Measurements from ENCODE around the gene NUB1.

NUB1 gene

GRCh38 chr7:151313857-151314256, 27.8 kb upstream of the NUB1 start:
- DNase-seq, result no peak

DNA sequence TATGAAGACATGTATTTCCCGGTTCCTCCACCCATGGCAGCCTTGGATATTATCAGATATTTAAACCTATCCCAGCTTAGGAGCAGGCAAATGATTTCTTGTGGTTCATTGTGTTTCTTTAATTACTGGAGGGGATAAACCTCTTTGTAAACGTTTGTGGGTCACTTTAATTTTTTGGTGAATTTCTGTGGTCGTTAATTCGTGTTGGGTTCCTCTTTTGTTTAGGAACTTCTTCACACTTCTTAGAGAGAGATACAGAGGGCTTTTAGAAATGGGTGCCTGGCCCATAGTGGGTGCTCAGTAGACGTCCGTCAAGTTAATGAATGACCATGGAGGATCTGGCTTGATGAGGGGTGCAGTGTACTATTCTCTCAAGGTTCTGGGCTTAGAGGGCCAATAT, 27.2 kb upstream of the NUB1 start:
- no peak for DNase-seq

GRCh38 chr7:151315038-151315655, 26.5 kb upstream of the NUB1 start:
- DNase-seq, result peak; percentile 61

GRCh38 chr7:151316896-151317295, 24.7 kb upstream of the NUB1 start:
- no peak for DNase-seq

DNA sequence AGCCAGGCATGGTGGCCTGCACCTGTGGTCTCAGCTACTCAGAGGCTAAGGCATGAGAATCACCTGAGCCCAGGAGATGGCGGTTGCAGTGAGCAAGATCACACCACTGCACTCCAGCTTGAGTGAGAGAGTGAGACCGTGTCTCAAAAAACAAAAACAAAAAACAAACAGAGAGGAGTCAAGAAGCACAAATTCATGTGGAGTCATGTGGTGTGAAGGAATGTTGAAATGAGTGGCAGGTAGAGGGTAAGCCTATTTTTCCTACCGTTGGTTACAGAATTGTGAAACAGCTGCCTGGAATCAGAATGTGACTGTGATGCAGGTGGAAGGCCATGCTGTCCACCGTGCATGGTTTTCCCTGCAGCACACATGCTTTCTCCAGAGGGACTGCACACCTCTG, 23.7 kb upstream of the NUB1 start:
- DNase-seq, result no peak

DNA sequence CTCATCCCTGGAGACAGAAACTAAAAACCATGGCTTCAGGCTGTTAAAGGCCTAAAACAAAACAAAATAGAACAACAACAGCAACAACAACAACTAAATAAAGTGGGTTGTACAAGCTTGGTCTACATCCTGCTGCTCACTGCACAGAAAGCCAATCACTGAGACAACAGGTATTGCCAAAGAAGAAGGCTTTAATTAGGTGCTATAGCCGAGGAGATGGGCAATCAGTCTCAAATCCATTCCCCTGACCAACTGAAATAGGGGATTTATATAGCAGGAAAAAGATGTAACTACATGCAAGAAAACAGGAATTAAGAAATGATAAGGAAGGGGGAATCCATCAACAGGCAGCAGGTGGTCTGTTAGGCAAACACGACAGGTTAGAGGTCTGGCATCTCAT, 22.4 kb upstream of the NUB1 start:
- no peak for DNase-seq

DNA sequence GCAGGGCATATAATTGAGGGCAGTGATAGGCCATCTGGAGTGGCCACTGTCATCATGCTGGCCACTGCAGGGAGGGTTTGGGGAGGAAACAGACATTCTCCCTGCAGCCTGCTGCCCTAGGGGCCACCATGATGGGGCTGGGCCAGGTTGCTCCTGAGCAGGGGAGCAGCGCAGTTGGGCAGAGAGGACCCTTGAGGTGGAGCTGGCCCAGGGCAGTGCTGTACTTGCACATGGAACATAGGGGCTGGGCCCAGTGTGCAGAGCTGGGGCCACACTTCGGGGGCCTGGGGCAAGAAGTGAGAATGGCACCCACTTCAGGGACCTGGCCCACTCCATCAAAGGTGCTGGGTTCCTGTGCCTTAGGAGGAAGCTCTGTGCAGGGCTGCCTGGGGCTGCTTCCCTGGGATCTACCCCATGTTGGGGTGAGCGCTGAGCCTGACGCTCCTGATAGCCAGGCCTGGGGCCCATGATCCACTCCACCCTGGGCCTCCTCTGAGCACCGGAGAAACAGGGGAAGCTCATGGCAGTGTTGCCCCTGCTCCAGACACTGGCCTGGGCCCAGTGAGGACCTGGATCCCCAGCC, 21.3 kb upstream of the NUB1 start:
- DNase-seq, result no peak

- DNase-seq, result no peak
These were observed 20.3 kb upstream of the NUB1 start for GRCh38 chr7:151321341-151321740.

DNA sequence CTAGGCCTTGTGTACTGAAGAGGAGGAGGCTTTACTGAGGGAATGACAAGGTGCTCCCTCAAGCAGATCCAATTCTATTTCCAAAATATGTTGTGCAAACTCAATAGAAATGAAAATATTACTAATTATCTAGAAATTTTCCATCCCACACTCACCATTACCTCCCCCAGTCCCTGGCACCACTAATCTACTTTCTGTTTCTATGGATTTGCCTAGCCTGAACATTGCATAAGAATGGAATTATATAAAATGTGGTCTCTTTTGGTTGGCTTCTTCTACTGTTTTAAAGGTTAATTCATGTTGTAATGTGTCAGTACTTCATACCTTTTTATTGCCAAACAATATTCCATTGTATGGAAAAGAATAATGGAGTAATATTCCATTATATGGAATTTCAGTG, 18.7 kb upstream of the NUB1 start:
- DNase-seq, result no peak

DNA sequence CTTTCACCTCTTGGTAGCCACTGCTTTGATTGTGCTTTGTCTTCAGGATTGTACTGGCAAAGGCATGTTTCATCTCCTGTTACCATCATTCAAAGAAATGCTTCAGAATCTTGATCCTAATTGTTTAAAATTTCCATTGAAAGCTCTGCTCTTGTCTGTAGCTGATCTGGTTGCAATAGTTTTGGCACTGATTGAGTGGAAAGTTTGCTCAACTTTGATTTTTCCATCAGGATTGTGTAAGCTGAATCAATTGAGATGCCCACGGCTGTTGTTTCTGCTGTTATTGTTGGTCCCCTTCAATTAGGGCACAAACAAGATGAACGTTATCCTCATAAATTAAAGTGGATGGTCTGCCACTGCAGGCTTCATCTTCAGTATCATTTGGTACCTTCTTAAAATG, 14.6 kb upstream of the NUB1 start:
- DNase-seq, result no peak

DNA sequence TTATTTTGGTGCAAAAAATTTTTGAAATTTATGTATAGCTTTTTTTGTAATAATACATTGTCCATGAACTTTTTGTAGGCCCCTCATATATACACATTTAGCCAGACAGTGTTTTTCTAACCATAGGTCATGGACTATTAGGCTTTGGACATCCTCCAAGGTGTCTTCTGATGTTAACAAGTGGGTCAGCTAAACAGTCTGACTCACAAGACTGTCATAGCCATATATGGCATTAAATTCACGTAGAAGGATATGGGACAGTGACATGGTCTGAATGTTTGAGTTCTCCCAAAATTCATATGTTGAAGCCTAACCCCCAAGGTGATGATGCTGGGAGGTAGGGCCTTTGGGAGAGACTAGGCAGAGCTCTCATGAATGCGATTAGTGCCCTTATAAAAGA, 14.0 kb upstream of the NUB1 start:
- DNase-seq, result no peak

GRCh38 chr7:151330181-151330580, 11.4 kb upstream of the NUB1 start:
- DNase-seq, result no peak

DNA sequence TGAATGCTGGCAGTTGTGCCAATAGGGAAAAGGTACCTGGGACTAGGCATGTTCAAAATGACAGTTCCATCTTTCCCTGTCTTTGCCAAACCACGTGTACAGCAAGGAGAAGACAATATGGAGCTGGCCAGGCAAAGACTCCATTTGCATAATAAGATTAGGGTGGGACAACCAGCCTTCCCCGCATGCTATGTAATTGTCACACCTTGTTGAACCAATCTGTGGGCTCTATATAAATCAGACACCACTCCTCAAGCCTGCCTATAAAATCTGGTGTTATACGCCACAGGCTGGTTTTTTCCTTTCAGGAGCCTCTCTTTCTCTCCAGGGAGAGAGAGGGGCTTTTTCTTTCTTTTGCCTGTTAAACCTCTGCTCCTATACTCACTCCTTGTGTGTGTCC, 11.0 kb upstream of the NUB1 start:
- no peak for DNase-seq

- DNase-seq, result no peak
These were observed 7.0 kb upstream of the NUB1 start for GRCh38 chr7:151334628-151335027.

DNA sequence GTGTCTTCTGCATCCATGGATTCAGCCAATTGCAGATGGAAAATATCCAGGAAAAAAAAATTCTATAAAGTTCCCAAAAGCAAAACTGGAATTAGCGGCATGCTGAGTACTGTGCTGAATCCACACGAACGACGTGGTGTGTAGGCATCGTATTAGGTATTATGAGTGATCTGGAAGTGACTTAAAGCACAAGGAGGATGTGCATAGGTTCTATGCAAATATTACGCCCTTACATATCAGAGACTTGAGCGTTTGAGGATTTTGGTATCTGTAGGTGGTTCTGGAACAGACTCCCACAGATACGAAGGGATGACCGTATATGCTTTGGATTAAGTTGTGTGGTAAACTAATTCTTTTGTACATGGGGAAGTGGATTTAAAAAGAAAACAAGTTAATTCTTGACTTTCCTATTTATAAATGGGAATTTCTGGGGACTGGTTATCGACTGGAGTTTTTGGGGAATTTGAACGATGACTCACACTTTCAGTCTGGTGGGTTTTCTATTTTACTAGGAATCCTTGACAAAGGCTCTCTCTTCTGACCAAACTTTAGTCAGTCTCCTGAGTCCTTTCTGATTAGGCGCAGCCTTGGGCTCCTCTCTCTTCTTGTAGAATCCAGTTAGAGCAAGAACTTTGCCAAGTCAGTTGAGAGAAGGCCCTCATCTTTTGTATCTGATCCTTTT, 5.4 kb upstream of the NUB1 start:
- no peak for DNase-seq

DNA sequence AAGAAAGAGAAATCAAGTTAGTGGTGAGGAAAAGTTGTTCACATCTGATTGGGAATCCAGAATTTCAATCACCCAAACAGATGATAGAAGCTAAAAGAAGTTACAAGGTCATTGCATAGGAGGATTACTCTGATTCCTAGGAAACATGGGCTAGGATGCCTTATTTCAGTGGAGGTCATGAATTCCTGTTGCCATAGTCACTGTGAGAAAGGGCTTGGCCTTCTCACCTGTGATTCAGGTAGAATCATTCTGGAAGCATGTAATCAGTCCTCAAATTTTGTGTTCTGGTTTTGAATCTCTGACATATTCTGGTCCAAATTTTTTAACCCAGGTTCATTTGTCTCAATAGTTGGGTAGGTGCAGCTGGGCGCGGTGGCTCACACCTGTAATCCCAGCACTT, 4.3 kb upstream of the NUB1 start:
- no peak for DNase-seq

DNA sequence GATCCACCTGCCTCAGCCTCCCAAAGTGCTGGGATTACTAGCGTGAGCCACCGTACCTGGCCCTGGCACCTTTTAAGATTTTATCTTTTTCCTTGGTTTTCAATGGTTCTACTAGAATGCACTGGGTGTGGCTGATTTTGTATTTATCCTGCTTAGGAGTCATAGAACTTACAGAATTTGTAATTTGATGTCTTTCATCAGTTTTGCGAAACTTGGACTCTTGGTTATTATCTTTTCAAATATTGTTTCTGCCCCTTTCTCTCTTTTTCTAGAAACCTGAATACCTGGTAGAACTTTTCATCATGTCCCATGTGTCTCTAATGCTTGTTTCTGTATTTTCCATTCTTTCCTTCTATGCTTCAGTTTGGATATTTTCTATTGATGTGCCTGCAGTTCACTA, 2.8 kb upstream of the NUB1 start:
- no peak for DNase-seq

DNA sequence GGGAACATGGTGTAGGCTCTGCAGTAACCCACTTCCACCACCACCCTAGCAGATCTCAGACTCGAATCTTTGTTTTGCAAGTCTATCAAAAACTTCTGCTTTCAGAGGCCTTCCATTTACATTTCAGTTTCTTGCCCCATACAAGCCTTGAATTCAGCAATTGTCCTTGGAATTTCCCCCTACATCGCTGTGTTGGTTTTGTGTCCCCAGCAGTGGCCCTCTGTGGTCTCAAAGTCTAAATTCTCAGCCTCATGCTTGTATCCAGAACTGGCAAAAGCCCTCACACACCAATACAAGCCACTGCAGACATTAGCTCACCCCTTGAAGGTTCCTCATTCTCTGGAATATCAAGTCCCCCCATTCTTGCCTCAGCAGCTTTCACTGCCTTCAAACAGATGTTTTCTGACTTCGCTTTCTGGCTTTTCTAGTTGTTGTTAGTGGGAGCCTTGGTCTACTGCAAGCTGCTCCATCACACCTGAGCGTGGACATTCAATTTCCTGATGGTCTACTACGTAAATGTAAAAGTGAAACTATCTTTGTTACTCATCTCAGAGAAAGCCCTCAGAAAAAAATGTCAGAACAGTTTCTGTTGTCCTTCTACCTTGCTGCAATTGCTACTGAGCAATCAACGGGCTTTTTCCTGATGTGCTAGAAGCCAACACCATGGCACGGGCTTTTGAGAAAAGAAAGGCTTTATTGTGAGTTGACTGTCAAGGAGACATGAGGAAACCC, 1.8 kb upstream of the NUB1 start:
- no peak for DNase-seq

GRCh38 chr7:151340794-151341356, 737 bp upstream of the NUB1 start:
- DNase-seq, result no peak

- no peak for DNase-seq
These were observed 562 bp downstream of the NUB1 start for GRCh38 chr7:151342102-151342646.

GRCh38 chr7:151342811-151343210, 1.2 kb downstream of the NUB1 start:
- no peak for DNase-seq

- no peak for DNase-seq
These were observed 1.9 kb downstream of the NUB1 start for GRCh38 chr7:151343516-151343915.
